PFSK-1 (cell line): Measurements from ENCODE around the gene F5.

Experiments
- FOXP2 ChIP-seq: optimal IDR thresholded peaks from 2 replicates; pipeline ENCODE3; 2011; ENCODE audit warnings: borderline replicate concordance, control low read depth, inconsistent platforms; ENCODE audit not compliant: insufficient read depth; ENCODE audit errors: extremely low read length, extremely low read depth
- POLR2AphosphoS5 ChIP-seq: IDR thresholded peaks from 2 replicates; pipeline ENCODE4 v1.6.1; 2012; ENCODE audit warnings: low read depth, mild to moderate bottlenecking, control low read depth, low read length, moderate library complexity
- REST ChIP-seq, 2 experiments: IDR thresholded peaks; 2 replicates each; pipeline versions ENCODE4 v1.6.1 to v1.8.0; 2011 to 2012; ENCODE audit warnings: low read depth in 2 of 2, low read length in 2 of 2, control low read depth in 1 of 2, inconsistent platforms in 1 of 2, mild to moderate bottlenecking in 1 of 2, moderate library complexity in 1 of 2; ENCODE audit not compliant: insufficient read depth in 1 of 2
- SIN3A ChIP-seq: IDR thresholded peaks from 2 replicates; pipeline ENCODE4 v1.6.1; 2012; ENCODE audit warnings: mild to moderate bottlenecking, low read length, moderate library complexity, borderline replicate concordance; ENCODE audit not compliant: insufficient read depth
- TAF1 ChIP-seq: IDR thresholded peaks from 2 replicates; pipeline ENCODE4 v1.6.1; 2012; ENCODE audit warnings: low read length, control low read depth, borderline replicate concordance; ENCODE audit not compliant: insufficient read depth

Gene F5

GRCh38 chr1:169517558-169518186, 68.6 kb downstream of the F5 start:
- no peak for TF ChIP-seq POLR2AphosphoS5
- TF ChIP-seq FOXP2: no peak
- TF ChIP-seq REST (IDR thresholded peaks at IDR 0.05; ENCODE audit: insufficient read depth in 1 of 2, low read depth in 2 of 2, low read length in 2 of 2): no peak
- no peak for TF ChIP-seq SIN3A
- no peak for TF ChIP-seq TAF1

- TF ChIP-seq POLR2AphosphoS5 (no peak), TAF1 (no peak), SIN3A (no peak), REST (IDR thresholded peaks at IDR 0.05; ENCODE audit: insufficient read depth in 1 of 2, low read depth in 2 of 2, low read length in 2 of 2) (no peak), FOXP2 (no peak)
Observed at GRCh38 chr1:169515641-169516040, 70.6 kb downstream of the F5 start.

DNA sequence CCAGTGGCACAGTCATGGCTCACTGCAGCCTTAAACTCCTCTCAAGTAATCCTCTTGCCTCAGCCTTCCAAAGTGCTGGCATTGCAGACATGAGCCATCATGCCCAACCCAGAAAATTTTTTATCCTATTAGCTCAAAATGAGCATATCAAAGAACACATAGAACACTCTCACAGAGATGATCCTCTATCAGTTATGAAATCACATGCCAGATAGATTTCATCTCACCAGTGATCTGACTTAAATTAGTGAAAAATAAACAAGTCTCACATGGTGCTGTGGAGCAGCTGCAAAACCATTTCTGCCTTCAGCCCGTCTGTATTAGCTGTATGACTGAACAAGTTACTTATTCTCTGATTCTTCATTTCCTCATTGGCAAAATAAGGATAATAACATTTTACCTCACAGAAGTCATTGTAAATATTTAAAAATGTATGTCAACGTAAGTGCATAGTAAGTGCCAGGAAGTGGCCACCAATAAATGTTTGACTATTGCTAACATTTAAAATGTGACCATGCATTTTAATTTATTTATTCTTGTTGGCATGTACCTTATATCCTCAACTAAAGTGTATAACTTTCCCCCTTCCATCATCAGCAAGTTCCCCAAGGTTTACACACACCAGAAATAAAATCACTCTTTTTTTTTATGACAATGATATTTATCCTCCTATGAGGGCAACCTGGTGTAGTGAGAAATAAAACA, 71.6 kb downstream of the F5 start:
- TF ChIP-seq TAF1 (no peak), POLR2AphosphoS5 (no peak), REST (IDR thresholded peaks at IDR 0.05; ENCODE audit: insufficient read depth in 1 of 2, low read depth in 2 of 2, low read length in 2 of 2) (no peak), FOXP2 (no peak), SIN3A (no peak)

DNA sequence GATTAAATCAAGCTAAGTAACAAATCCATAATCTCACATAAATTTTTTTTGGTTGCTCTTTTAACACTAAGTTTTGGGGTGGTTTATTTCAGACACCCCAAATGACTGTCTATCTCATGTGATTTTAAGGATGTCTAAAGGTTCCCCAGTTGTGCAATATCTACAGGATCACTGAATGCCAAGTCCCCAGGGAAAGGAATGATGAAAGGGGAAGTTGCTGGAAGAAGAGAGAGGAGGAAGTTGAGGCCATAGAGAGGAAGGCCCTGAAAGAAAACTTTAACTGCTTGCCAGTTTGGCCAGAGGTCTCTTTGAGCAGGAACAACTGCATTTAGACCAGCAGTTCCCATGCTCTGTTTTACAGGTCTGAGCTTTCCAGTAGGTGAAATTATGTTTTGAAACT, 73.1 kb downstream of the F5 start:
- TF ChIP-seq POLR2AphosphoS5 (no peak), REST (IDR thresholded peaks at IDR 0.05; ENCODE audit: insufficient read depth in 1 of 2, low read depth in 2 of 2, low read length in 2 of 2) (no peak), SIN3A (no peak), TAF1 (no peak), FOXP2 (no peak)
